ENCODE results near the gene CXorf66. TPM values are rescaled to one million over a fixed set of nuclear protein-coding genes. Genes with fewer than 3 reads are reported as not detected.

The CXorf66 gene
- total RNA-seq, 4 donors from 2014 or later: not detected

GRCh38 chrX:139914421-139914820 is 50.9 kb downstream of the CXorf66 start:
- Histone ChIP-seq H3K27ac (no peak overlapping the region), H3K27me3 (no peaks in the 10 kb centered on the region), H3K36me3 (no peaks in the 10 kb centered on the region), H3K4me3 (no peak overlapping the region), H3K9me3 (no peaks in the 10 kb centered on the region), H3K4me1 (no peaks in the 10 kb centered on the region)
- no peak for DNase-seq
- in situ Hi-C loops (cut with MboI; ENCODE audit: low pct_ligation_motif_present in 1 of 4, low pct_unique_long_range_greater_than_20kb in 1 of 4, low sequenced_read_pairs in 3 of 4) (no loop called here), intact Hi-C loops (cut with DNase I; ENCODE audit: low total_unique reads) (no loop called here)
- 95% methylated on average over 1 of the region's 1 CpG; no CpG with 5 or more reads in 1 of the 2 donors for WGBS, 2 donors (ENCODE audit: low coverage in 1 of 2)
- no peak for TF ChIP-seq POLR2AphosphoS5 (IDR thresholded peaks at IDR 0.05)
- TF ChIP-seq CTCF (IDR thresholded peaks at IDR 0.05): no peak
- no peak for TF ChIP-seq POLR2A (IDR thresholded peaks at IDR 0.05)
- TF ChIP-seq EP300 (IDR thresholded peaks at IDR 0.05; ENCODE audit: low read depth): no peak

- in situ Hi-C loops (cut with MboI; ENCODE audit: low pct_ligation_motif_present in 1 of 4, low pct_unique_long_range_greater_than_20kb in 1 of 4, low sequenced_read_pairs in 3 of 4) (no loop called here), intact Hi-C loops (cut with DNase I; ENCODE audit: low total_unique reads) (no loop called here)
- WGBS, 2 donors (ENCODE audit: low coverage in 1 of 2): 51 to 80% methylated on average over 1 to 3 of the region's 3 CpGs
- H3K27ac ChIP-seq: no peak overlapping the region
- H3K9me3 ChIP-seq: no peaks in the 10 kb centered on the region
- H3K4me3 ChIP-seq: no peak overlapping the region
- DNase-seq: no peak
- H3K4me1 ChIP-seq: peaks cover 0 to 6% (median 0%) of the 10 kb centered on the region in 4 donors
- TF ChIP-seq EP300 (IDR thresholded peaks at IDR 0.05; ENCODE audit: low read depth) (no peak), POLR2AphosphoS5 (IDR thresholded peaks at IDR 0.05) (no peak), CTCF (IDR thresholded peaks at IDR 0.05) (no peak), POLR2A (IDR thresholded peaks at IDR 0.05) (no peak)
- no peaks in the 10 kb centered on the region for H3K27me3 ChIP-seq
- H3K36me3 ChIP-seq: no peaks in the 10 kb centered on the region
Observed at GRCh38 chrX:139909712-139910111, 55.6 kb downstream of the CXorf66 start.

GRCh38 chrX:139907078-139907477 is 58.2 kb downstream of the CXorf66 start:
- 97 to 100% methylated on average over 2 to 3 of the region's 3 CpGs for WGBS, 2 donors (ENCODE audit: low coverage in 1 of 2)
- H3K36me3 ChIP-seq: no peaks in the 10 kb centered on the region
- TF ChIP-seq POLR2AphosphoS5 (IDR thresholded peaks at IDR 0.05) (no peak), CTCF (IDR thresholded peaks at IDR 0.05) (no peak), POLR2A (IDR thresholded peaks at IDR 0.05) (no peak), EP300 (IDR thresholded peaks at IDR 0.05; ENCODE audit: low read depth) (no peak)
- H3K4me3 ChIP-seq: no peak overlapping the region
- H3K27me3 ChIP-seq: no peaks in the 10 kb centered on the region
- H3K4me1 ChIP-seq: peaks cover 0 to 8% (median 0%) of the 10 kb centered on the region in 4 donors
- H3K9me3 ChIP-seq: no peaks in the 10 kb centered on the region
- no peak for DNase-seq
- intact Hi-C loops (cut with DNase I; ENCODE audit: low total_unique reads) (no loop called here), in situ Hi-C loops (cut with MboI; ENCODE audit: low pct_ligation_motif_present in 1 of 4, low pct_unique_long_range_greater_than_20kb in 1 of 4, low sequenced_read_pairs in 3 of 4) (no loop called here)
- H3K27ac ChIP-seq: no peak overlapping the region

GRCh38 chrX:139905743-139906142 is 59.6 kb downstream of the CXorf66 start:
- WGBS, 2 donors (ENCODE audit: low coverage in 1 of 2): 81% methylated on average over 2 of the region's 2 CpGs; no CpG with 5 or more reads in 1 of the 2 donors

More at GRCh38 chrX:139905743-139906142, 59.6 kb downstream of the CXorf66 start:
- H3K36me3 ChIP-seq: no peaks in the 10 kb centered on the region
- no peak overlapping the region for H3K27ac ChIP-seq
- no peaks in the 10 kb centered on the region for H3K9me3 ChIP-seq
- H3K27me3 ChIP-seq: no peaks in the 10 kb centered on the region
- peaks cover 0 to 8% (median 0%) of the 10 kb centered on the region in 4 donors for H3K4me1 ChIP-seq
- DNase-seq: no peak
- H3K4me3 ChIP-seq: no peak overlapping the region
- in situ Hi-C loops (cut with MboI; ENCODE audit: low pct_ligation_motif_present in 1 of 4, low pct_unique_long_range_greater_than_20kb in 1 of 4, low sequenced_read_pairs in 3 of 4) (no loop called here), intact Hi-C loops (cut with DNase I; ENCODE audit: low total_unique reads) (no loop called here)
- TF ChIP-seq POLR2A (IDR thresholded peaks at IDR 0.05) (no peak), POLR2AphosphoS5 (IDR thresholded peaks at IDR 0.05) (no peak), CTCF (IDR thresholded peaks at IDR 0.05) (no peak), EP300 (IDR thresholded peaks at IDR 0.05; ENCODE audit: low read depth) (no peak)

Small RNA genes lying within 50 kb of the gene (small RNA-seq; reads per million reads assigned to genes)
- gene MIR505: 1.7 to 5.2 (median 3.1) reads per million in 4 donors
- gene RF00425: 0 reads per million in 4 donors

Other genes starting within 250 kb of the CXorf66 start
- 10 to 100 TPM in 3 of 4 donors, 1 to 10 TPM in 1; 6.4 to 26.0 (median 15.4) TPM for gene ATP11C, start 32.5 kb downstream of the CXorf66 start, total RNA-seq